Endothelial cell (in vitro differentiated cells): ENCODE results near the gene KCTD1. TPM values are rescaled to one million over a fixed set of nuclear protein-coding genes. Genes with fewer than 3 reads are reported as not detected.

ENCODE experiments used
- DNase-seq: peaks from one replicate; pipeline ENCODE4 v3.0.0; 2021; ENCODE audit warnings: low spot score
- H3K27ac Mint-ChIP-seq: one replicate; pipeline ENCODE4 v1.8.0; 2021; ENCODE audit warnings: mixed read lengths, inconsistent platforms; ENCODE audit not compliant: unreplicated experiment
- H3K27me3 Mint-ChIP-seq: one replicate; pipeline ENCODE4 v1.8.0; 2021; ENCODE audit warnings: mild to moderate bottlenecking, moderate library complexity, mixed read lengths, inconsistent platforms; ENCODE audit not compliant: unreplicated experiment
- H3K36me3 Mint-ChIP-seq: one replicate; pipeline ENCODE4 v1.8.0; 2021; ENCODE audit warnings: mild to moderate bottlenecking, low read depth, mixed read lengths, inconsistent platforms; ENCODE audit not compliant: unreplicated experiment
- H3K4me1 Mint-ChIP-seq: one replicate; pipeline ENCODE4 v1.8.0; 2021; ENCODE audit warnings: mild to moderate bottlenecking, mixed read lengths, inconsistent platforms; ENCODE audit not compliant: unreplicated experiment
- H3K4me3 Mint-ChIP-seq: one replicate; pipeline ENCODE4 v1.8.0; 2021; ENCODE audit warnings: mild to moderate bottlenecking, mixed read lengths, inconsistent platforms; ENCODE audit not compliant: unreplicated experiment
- H3K9me3 Mint-ChIP-seq: one replicate; pipeline ENCODE4 v1.8.0; 2021; ENCODE audit warnings: mixed read lengths, inconsistent platforms; ENCODE audit not compliant: unreplicated experiment
- total RNA-seq: library from RNA; stranded (reverse); fragmentation: NEBNext Ultra II Directional; extraction: Animal tissue kit (Norgen Biotek cat#: 25700); gene quantifications from one replicate; pipeline ENCODE4 v1.2.1, GENCODE V29; 2021; ENCODE audit not compliant: unreplicated experiment
- TF ChIP-seq, protein P1 (sequence below): fragments of 200-600 bp; sonication (generic); IDR thresholded peaks from one replicate; pipeline ENCODE4 v1.5.0; 2021; ENCODE audit warnings: antibody characterized with exemption; ENCODE audit not compliant: unreplicated experiment

KCTD1 gene
- total RNA-seq, 1 donor from 2014 or later = 10.6 TPM

DNA sequence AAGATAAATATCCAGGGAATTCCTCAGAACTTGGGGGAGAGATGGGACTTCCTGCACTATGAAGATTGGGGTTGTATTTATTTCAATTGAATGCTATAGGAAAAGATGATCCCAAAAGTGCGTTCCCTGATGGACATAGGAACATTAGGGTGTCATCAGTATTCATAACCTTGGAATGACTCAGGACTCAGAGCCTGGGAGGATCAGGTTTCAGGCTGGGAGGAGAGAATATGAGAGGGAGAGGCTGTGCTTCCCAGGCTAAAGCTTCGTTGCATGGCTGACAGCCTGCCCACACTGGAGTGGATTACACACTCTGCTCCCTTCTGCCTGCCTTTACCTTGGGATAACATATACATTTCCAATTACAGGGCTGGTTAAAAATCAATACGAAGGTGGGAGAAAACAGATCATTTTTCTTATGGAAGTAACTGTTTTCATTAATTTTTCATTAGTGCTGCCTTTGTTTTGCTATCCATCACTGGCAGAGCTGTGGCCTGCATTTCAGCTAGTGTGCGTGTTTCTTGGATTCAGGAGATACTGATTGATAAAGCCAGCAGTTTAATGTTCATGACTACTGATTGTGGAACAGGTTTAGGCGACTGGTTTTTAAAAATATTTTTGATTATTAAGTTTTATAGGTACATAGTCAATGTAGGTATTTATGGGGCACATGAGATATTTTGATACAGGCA, 118.7 kb downstream of the KCTD1 start:
- peaks cover 3% of the 10 kb centered on the region for H3K27me3 Mint-ChIP-seq
- no peaks in the 10 kb centered on the region for H3K4me1 Mint-ChIP-seq
- no peak overlapping the region for H3K27ac Mint-ChIP-seq
- no peak overlapping the region for H3K4me3 Mint-ChIP-seq
- H3K36me3 Mint-ChIP-seq = no peaks in the 10 kb centered on the region
- DNase-seq = no peak
- TF ChIP-seq, protein P1, sequence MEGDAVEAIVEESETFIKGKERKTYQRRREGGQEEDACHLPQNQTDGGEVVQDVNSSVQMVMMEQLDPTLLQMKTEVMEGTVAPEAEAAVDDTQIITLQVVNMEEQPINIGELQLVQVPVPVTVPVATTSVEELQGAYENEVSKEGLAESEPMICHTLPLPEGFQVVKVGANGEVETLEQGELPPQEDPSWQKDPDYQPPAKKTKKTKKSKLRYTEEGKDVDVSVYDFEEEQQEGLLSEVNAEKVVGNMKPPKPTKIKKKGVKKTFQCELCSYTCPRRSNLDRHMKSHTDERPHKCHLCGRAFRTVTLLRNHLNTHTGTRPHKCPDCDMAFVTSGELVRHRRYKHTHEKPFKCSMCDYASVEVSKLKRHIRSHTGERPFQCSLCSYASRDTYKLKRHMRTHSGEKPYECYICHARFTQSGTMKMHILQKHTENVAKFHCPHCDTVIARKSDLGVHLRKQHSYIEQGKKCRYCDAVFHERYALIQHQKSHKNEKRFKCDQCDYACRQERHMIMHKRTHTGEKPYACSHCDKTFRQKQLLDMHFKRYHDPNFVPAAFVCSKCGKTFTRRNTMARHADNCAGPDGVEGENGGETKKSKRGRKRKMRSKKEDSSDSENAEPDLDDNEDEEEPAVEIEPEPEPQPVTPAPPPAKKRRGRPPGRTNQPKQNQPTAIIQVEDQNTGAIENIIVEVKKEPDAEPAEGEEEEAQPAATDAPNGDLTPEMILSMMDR = no peak
- no peaks in the 10 kb centered on the region for H3K9me3 Mint-ChIP-seq

DNA sequence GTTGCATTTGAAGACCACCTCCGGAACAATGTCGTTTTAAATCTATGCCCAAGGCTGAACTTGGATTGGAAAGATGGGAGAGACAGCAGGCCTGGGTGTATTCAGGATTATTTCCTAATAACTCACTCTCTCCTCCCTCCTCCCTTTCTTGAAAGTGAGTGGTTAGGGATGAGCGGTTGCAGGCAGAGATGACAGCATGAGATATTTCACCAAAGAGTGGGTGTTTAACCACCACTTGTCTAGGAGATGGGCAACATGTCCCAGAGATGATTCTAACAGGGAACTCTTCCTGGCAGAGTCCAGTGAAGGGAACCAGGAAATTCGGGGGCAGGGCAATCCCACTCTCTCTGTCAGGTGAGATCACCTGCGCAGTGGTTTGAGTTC, 123.2 kb downstream of the KCTD1 start:
- no peak overlapping the region for H3K4me3 Mint-ChIP-seq
- TF ChIP-seq, protein P1 = no peak
- H3K9me3 Mint-ChIP-seq = no peaks in the 10 kb centered on the region
- no peak for DNase-seq
- H3K36me3 Mint-ChIP-seq = no peaks in the 10 kb centered on the region
- H3K27me3 Mint-ChIP-seq = peaks cover 3% of the 10 kb centered on the region
- H3K27ac Mint-ChIP-seq = no peak overlapping the region
- H3K4me1 Mint-ChIP-seq = no peaks in the 10 kb centered on the region

DNA sequence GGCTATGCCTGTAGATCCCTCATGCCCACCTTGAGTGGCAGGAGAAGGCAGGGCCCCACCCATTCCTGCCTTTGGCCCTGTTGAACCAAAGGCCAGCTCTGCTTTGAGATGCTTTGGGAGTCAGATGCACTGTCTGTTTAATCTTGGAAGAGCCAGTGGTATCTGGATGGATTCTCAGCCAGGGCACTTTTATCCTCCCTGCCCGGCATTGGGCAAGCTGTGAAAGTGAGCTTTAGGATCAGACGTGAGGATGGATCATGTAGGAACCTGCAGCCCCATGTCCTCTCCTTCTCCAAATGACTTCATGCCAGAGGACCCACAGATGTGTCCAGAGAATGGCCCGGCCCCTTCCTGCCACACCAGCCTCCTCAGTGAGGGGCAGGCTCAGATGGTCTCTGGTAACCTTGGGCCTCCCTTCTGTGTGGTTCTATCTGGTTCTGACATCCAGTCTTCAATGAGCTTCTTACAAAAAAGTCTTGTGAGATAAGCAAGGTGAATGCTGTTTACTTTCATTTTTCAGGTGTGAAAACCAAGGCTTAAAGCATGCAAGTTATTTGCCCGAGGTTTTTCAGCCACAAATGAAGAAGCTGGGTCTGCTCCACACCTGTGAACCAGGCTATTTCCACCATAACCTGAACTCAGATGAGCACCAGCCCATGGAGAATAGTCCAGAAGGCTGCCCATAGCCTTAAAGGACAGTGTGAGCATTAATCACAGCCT, 123.8 kb downstream of the KCTD1 start:
- Mint-ChIP-seq H3K36me3 (no peaks in the 10 kb centered on the region), H3K27ac (no peak overlapping the region), H3K9me3 (no peaks in the 10 kb centered on the region), H3K27me3 (peaks cover 3% of the 10 kb centered on the region), H3K4me1 (no peaks in the 10 kb centered on the region), H3K4me3 (no peak overlapping the region)
- no peak for DNase-seq
- TF ChIP-seq, protein P1 = no peak

DNA sequence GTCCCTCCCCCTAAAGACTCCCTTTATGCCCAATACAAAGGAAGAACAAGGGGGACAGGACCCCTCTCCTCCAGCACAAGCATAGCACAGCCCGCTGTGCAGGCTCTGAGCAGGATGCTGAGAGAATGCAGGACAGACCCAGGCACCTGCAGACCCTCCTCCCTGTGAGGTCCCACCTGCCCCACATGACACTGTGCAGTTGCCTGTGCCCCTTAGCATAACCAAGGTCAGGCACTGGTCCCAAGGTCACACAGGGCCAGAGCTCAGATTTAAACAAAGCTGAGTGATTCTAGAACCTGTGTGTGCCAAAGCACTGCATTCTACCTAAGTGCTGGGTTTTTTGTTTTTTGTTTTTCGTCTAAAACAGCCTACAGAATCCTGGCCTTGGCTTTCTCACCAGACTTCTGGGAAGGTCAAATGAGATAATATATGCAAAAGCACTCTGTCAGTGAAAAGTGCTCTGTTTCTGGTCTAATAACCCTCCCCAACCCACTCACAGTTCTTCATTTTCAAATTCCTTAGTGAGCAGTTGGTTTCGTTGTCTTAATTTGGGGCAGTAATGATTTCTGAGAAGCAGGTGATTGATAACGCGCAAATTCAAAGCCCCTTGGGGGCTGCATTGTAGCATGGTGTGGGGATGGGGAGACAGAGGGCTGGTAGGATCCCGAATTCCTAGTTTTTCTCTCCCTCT, 125.7 kb downstream of the KCTD1 start:
- H3K9me3 Mint-ChIP-seq = no peaks in the 10 kb centered on the region
- peaks cover 2% of the 10 kb centered on the region for H3K27me3 Mint-ChIP-seq
- H3K27ac Mint-ChIP-seq = no peak overlapping the region
- no peaks in the 10 kb centered on the region for H3K4me1 Mint-ChIP-seq
- TF ChIP-seq, protein P1 = no peak
- no peaks in the 10 kb centered on the region for H3K36me3 Mint-ChIP-seq
- no peak overlapping the region for H3K4me3 Mint-ChIP-seq
- no peak for DNase-seq
